ENCODE results near the gene NCAM2.
A peak's percentile ranks its signal among the peaks of the same experiment; 100 is the strongest.

The NCAM2 gene

GRCh38 chr21:20997636-20998455, at the start of gene NCAM2:
Gene NCAM2 (plus strand): TSS chr21:20998409.
- peak; percentile 89 for DNase-seq (ENCODE audit: low spot score)

- no peak for DNase-seq (ENCODE audit: low spot score)
These were observed 48.3 kb upstream of the NCAM2 start for GRCh38 chr21:20949884-20950283.

- no peak for DNase-seq (ENCODE audit: low spot score)
These were observed 32.4 kb upstream of the NCAM2 start for GRCh38 chr21:20965816-20966215.

GRCh38 chr21:20968391-20968790, 29.8 kb upstream of the NCAM2 start:
- DNase-seq (ENCODE audit: low spot score) = no peak

GRCh38 chr21:20970691-20971090, 27.5 kb upstream of the NCAM2 start:
- DNase-seq (ENCODE audit: low spot score) = no peak

GRCh38 chr21:20971296-20971921, 26.8 kb upstream of the NCAM2 start:
- DNase-seq (ENCODE audit: low spot score) = no peak

- no peak for DNase-seq (ENCODE audit: low spot score)
These were observed 3.4 kb upstream of the NCAM2 start for GRCh38 chr21:20994790-20995189.

GRCh38 chr21:20996421-20997310, 1.5 kb upstream of the NCAM2 start:
- DNase-seq (ENCODE audit: low spot score) = peak; percentile 53

- peak; percentile 50 for DNase-seq (ENCODE audit: low spot score)
These were observed 936 bp upstream of the NCAM2 start for GRCh38 chr21:20997311-20997635.

GRCh38 chr21:20998456-20998789, 214 bp downstream of the NCAM2 start:
- no peak for DNase-seq (ENCODE audit: low spot score)

GRCh38 chr21:20998886-20999285, 677 bp downstream of the NCAM2 start:
- DNase-seq (ENCODE audit: low spot score) = no peak

GRCh38 chr21:20999659-21000058, 1.4 kb downstream of the NCAM2 start:
- peak; percentile 47 for DNase-seq (ENCODE audit: low spot score)

GRCh38 chr21:21000591-21001175, 2.5 kb downstream of the NCAM2 start:
- DNase-seq (ENCODE audit: low spot score) = no peak

- no peak for DNase-seq (ENCODE audit: low spot score)
These were observed 3.4 kb downstream of the NCAM2 start for GRCh38 chr21:21001591-21002100.

GRCh38 chr21:21002153-21002552, 3.9 kb downstream of the NCAM2 start:
- no peak for DNase-seq (ENCODE audit: low spot score)

GRCh38 chr21:21003701-21004100, 5.5 kb downstream of the NCAM2 start:
- DNase-seq (ENCODE audit: low spot score) = no peak

- DNase-seq (ENCODE audit: low spot score) = no peak
These were observed 9.4 kb downstream of the NCAM2 start for GRCh38 chr21:21007606-21008005.

GRCh38 chr21:21010228-21010627, 12.0 kb downstream of the NCAM2 start:
- DNase-seq (ENCODE audit: low spot score) = no peak

GRCh38 chr21:21010698-21011097, 12.5 kb downstream of the NCAM2 start:
- no peak for DNase-seq (ENCODE audit: low spot score)

- no peak for DNase-seq (ENCODE audit: low spot score)
These were observed 20.6 kb downstream of the NCAM2 start for GRCh38 chr21:21018821-21019220.

GRCh38 chr21:21019681-21020080, 21.5 kb downstream of the NCAM2 start:
- no peak for DNase-seq (ENCODE audit: low spot score)

GRCh38 chr21:21025742-21026141, 27.5 kb downstream of the NCAM2 start:
- DNase-seq (ENCODE audit: low spot score) = no peak
